ENCODE measurements around the gene SETD4.

The SETD4 gene

DNA sequence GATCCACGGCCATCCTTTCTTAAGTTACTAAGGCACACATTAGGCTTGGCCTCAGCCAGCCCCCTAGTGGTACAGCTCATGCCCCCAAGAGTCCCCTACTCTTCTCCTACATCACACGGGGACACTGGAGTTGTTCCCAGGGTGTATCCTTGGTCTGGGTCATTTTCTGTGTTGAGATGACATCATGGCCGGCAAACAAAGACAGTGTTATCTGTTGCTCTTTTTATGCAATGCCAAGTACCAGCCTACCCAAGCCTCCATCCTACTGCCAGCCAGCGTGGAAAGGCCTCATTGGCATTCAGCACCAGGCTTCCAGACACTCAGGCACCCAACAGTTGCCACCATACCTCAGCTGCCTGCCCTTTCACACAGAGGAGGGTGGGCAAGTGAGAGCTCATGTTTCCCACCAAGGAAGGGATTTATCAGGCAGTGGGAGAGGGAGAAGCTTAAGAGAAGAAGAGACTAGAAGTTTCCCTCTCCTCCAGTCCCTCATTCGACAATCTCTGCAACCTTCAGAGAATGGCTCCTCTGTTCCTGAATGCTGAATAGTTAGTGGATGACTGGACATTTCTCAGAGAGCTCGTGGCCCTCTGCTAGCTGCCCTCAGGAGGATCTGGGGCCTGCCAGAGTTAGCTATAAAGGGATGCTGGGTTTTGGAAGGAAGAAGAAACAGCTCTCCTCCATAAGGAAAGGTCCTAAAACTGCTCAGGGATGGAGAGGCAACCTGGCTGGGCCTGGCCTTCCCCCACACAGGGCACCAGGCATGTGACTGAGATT is 27.2 kb upstream of the SETD4 start:
- TF ChIP-seq, protein P1, sequence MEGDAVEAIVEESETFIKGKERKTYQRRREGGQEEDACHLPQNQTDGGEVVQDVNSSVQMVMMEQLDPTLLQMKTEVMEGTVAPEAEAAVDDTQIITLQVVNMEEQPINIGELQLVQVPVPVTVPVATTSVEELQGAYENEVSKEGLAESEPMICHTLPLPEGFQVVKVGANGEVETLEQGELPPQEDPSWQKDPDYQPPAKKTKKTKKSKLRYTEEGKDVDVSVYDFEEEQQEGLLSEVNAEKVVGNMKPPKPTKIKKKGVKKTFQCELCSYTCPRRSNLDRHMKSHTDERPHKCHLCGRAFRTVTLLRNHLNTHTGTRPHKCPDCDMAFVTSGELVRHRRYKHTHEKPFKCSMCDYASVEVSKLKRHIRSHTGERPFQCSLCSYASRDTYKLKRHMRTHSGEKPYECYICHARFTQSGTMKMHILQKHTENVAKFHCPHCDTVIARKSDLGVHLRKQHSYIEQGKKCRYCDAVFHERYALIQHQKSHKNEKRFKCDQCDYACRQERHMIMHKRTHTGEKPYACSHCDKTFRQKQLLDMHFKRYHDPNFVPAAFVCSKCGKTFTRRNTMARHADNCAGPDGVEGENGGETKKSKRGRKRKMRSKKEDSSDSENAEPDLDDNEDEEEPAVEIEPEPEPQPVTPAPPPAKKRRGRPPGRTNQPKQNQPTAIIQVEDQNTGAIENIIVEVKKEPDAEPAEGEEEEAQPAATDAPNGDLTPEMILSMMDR (IDR thresholded peaks at IDR 0.05; ENCODE audit: insufficient read depth, missing control alignments) = no peak
- DNase-seq (ENCODE audit: insufficient read length, low spot score) (no peak), FAIRE-seq (no peak)

DNA sequence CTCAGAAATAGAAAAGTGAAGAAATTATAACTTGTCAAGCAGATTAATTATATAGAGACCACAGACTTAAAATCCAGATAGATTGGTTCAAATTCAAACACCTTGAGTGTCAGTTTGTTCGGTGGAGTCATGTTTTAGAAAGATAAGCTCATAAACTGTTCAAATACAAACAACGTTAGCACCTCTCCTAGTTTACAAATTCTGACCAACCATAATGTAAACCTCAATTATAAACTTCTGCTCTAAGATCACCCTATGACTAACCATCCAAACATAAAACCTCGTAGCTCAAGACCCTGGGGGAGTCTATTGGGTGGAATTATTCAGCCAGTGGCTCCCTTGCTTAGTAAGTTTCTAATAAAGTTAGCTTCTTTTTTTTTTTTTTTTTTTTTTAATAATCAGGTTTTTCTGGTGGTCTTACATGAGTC is 21.9 kb upstream of the SETD4 start:
- DNase-seq (ENCODE audit: insufficient read length, low spot score) = no peak
- TF ChIP-seq, protein P1 (IDR thresholded peaks at IDR 0.05; ENCODE audit: insufficient read depth, missing control alignments) = no peak
- FAIRE-seq = no peak

DNA sequence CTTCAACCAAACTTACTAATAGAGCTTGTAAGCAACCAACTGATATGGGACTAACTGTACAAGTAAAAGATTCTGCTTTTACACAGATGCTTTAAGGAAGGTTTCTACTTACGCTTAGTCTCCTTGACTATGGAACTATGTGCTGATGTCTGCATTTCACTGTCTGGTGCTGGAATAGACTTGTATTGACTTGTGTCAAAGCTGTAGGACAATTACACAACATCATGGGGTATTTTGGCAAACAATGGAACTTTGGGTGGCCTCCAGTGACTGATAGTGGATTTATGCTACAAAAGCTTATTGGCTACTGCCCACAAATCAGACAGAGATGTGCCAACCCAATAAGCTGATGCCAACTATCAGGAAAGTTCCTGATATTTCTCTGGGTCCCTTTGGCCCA is 20.1 kb upstream of the SETD4 start:
- TF ChIP-seq, protein P1 (IDR thresholded peaks at IDR 0.05; ENCODE audit: insufficient read depth, missing control alignments) = no peak
- FAIRE-seq = no peak
- no peak for DNase-seq (ENCODE audit: insufficient read length, low spot score)

DNA sequence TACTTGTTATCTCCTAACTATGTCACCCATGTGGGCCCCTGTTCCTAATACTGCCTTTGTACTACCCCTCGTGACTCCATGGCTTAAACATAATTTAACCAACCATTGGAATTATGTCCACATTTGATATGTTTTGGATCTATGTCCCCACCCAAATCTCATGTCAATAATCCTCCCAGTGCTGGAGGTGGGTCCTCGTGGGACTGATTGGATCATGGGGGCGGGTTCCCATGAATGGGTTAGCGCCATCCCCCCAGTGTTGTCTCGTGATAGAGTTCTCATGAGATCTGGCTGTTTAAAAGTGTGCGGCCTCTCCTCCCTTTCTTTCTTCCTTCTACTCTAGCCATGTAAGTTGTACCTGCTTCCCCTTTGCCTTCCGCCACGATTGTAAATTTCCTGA is 19.3 kb upstream of the SETD4 start:
- FAIRE-seq (no peak), DNase-seq (ENCODE audit: insufficient read length, low spot score) (no peak)
- TF ChIP-seq, protein P1 (IDR thresholded peaks at IDR 0.05; ENCODE audit: insufficient read depth, missing control alignments) = no peak

DNA sequence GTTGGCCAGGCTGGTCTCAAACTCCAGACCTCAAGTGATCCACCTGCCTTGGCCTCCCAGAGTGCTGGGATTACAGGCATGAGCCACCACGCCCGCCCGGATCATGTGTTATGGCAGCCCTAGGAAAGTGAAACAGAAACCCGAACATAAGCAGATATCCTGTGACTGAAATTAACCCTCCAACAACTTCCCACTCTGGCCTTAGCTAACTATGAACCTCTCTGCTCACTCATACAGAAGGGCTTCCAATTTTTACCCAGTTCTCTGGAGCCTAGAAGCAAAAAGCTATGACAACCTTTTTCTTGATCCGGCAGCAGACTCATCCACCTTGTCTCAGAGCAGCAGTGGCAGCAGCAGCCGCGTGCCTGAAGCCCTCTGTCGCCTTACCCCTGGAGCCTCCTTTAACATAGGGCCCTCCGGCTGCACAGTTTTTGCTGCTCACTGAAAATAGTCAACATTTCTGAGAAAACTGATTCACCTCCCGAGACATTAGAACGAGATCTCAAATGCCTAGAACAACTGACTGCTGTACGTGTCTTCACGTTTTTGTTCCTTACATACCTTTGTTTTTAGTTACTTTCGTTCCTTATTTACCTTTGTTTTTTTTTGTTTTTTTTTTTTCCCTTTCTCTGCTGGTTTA is 18.8 kb upstream of the SETD4 start:
- DNase-seq (ENCODE audit: insufficient read length, low spot score) = no peak
- no peak for FAIRE-seq
- TF ChIP-seq, protein P1 (IDR thresholded peaks at IDR 0.05; ENCODE audit: insufficient read depth, missing control alignments) = no peak

DNA sequence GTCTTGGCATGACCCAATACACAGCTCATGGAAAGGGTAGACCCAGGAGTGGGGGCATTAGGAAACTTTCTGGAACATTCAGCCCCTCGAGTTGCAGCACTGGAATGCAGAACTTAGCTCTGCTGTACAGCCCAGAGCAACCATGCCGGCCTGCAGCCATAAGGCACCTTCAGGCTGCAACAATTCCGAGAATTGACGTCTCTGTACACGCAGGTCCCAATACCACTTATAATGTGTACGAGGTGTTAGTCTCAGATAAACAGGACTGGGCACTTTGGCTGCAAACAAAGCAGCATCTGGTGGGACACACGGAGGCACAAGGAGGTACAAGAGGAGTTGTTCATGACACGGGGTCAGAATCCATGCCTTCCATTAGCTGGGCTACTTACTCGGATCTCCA is 17.4 kb upstream of the SETD4 start:
- TF ChIP-seq, protein P1 (IDR thresholded peaks at IDR 0.05; ENCODE audit: insufficient read depth, missing control alignments) = no peak
- FAIRE-seq (no peak), DNase-seq (ENCODE audit: insufficient read length, low spot score) (no peak)
